PC-9 (cell line): ENCODE measurements around the gene FATE1. TPM values are rescaled to one million over a fixed set of nuclear protein-coding genes. Genes with fewer than 3 reads are reported as not detected.

Source experiments
- BruUV-seq: library from RNA; stranded (reverse); fragments of 400-500 nt; replicated peaks from 2 replicates; lab custom pipeline; 2021; lab: Mats Ljungman, UMichigan
- CTCF ChIA-PET: fragments of 300-600 bp; sonication (Branson Sonifier 250); formaldehyde crosslinking; loops from one replicate; lab custom pipeline; 2022; ENCODE audit warnings: antibody characterized with exemption; lab: Charles Lee
- POLR2A ChIA-PET: fragments of 300-600 bp; sonication (Branson Sonifier 250); formaldehyde crosslinking; loops from one replicate; lab custom pipeline; 2022; ENCODE audit warnings: antibody characterized with exemption; ENCODE audit not compliant: unreplicated experiment; lab: Charles Lee
- DNase-seq, 2 experiments: peaks; one replicate each; pipeline versions ENCODE4 v3.0.0 to v3.0.0-alpha.2; 2015 to 2022; ENCODE audit warnings: mixed read lengths in 1 of 2
- H2AFZ ChIP-seq: fragments of 200-600 bp; sonication (generic); 2 replicates; pipeline ENCODE4 v1.8.1; 2017; ENCODE audit warnings: antibody characterized with exemption
- H3F3A ChIP-seq: fragments of 200-600 bp; sonication (generic); 2 replicates; pipeline ENCODE4 v1.8.1; 2017; ENCODE audit warnings: antibody characterized with exemption, mild to moderate bottlenecking, low read depth; ENCODE audit not compliant: insufficient read depth
- H3K27ac ChIP-seq: fragments of 200-600 bp; sonication (generic); 2 replicates; pipeline ENCODE4 v1.6.1; 2016; ENCODE audit warnings: mixed run types
- H3K27me3 ChIP-seq: fragments of 200-600 bp; sonication (generic); 2 replicates; pipeline ENCODE4 v1.6.1; 2016; ENCODE audit warnings: low read depth, mixed run types; ENCODE audit not compliant: insufficient read depth
- H3K36me3 ChIP-seq: fragments of 200-600 bp; sonication (generic); 2 replicates; pipeline ENCODE4 v1.6.1; 2016; ENCODE audit warnings: low read depth, mixed run types
- H3K4me1 ChIP-seq: fragments of 200-600 bp; sonication (generic); replicated peaks from 2 replicates; pipeline ENCODE4 v1.6.1; 2016; ENCODE audit warnings: mixed run types; ENCODE audit not compliant: insufficient read depth
- H3K4me2 ChIP-seq: fragments of 200-600 bp; sonication (generic); 2 replicates; pipeline ENCODE4 v1.6.1; 2017; ENCODE audit warnings: mixed run types
- H3K4me3 ChIP-seq: fragments of 200-600 bp; sonication (generic); 2 replicates; pipeline ENCODE4 v1.6.1; 2016; ENCODE audit warnings: mixed run types
- H3K79me2 ChIP-seq: fragments of 200-600 bp; sonication (generic); 2 replicates; pipeline ENCODE4 v1.6.1; 2017; ENCODE audit warnings: low read depth, mixed run types
- H3K9me2 ChIP-seq: fragments of 200-600 bp; sonication (generic); 2 replicates; pipeline ENCODE4 v1.8.1; 2017; ENCODE audit warnings: mild to moderate bottlenecking; ENCODE audit not compliant: insufficient read depth
- H3K9me3 ChIP-seq: fragments of 200-600 bp; sonication (generic); 2 replicates; pipeline ENCODE4 v1.8.1; 2016; ENCODE audit warnings: low read depth; ENCODE audit not compliant: insufficient read depth
- H4K20me1 ChIP-seq: fragments of 200-600 bp; sonication (generic); 2 replicates; pipeline ENCODE4 v1.8.1; 2017; ENCODE audit not compliant: insufficient read depth
- EZH2 ChIP-seq: fragments of 200-600 bp; sonication (generic); IDR thresholded peaks from 2 replicates; pipeline ENCODE4 v1.8.0; 2017; ENCODE audit warnings: antibody characterized with exemption, low read depth
- intact Hi-C: fragments of 100-400 bp; cut with micrococcal nuclease; formaldehyde crosslinking; loops from one replicate; pipeline ENCODE4 v1.10.0; 2022; ENCODE audit not compliant: unreplicated experiment
- total RNA-seq: library from RNA; stranded (reverse); gene quantifications from 2 replicates; pipeline ENCODE4 v1.2.3, GENCODE V29; 2021
- TF ChIP-seq, protein P1 (sequence below): fragments of 200-600 bp; sonication (generic); conservative IDR thresholded peaks from 2 replicates; pipeline ENCODE4 v1.6.1; 2017; ENCODE audit warnings: mixed run types, antibody characterized with exemption, mild to moderate bottlenecking, moderate library complexity

FATE1 gene
- total RNA-seq, 1 experiment from 2014 or later, result not detected

DNA sequence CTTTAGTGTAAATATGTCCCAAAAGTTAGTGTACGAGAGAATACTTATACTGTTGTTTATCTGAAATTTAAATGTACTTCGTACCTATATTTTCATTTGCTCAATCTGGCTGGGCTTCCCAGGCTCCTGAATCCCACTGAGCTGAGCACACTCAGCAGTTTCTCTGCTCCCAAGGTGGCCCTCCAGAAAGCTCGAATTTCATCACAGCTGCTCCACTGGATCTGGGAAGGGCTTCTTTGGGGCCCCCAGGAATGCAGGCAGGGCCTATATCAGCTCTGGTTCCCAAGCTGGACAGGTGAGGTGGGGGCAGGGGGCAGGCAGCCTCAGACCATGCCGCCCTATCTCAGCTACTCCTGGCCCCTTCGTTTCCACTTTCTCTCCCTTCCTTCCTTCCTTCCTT, 1.5 kb upstream of the FATE1 start:
- Histone ChIP-seq H3F3A (no peaks in the 10 kb centered on the region), H2AFZ (no peak overlapping the region), H4K20me1 (no peaks in the 10 kb centered on the region), H3K9me3 (no peaks in the 10 kb centered on the region), H3K4me1 (0 out of 2 replicates have a peak, but pooled peaks cover 4% of the 10 kb centered on the region), H3K4me3 (no peak overlapping the region), H3K9me2 (no peaks in the 10 kb centered on the region), H3K36me3 (no peaks in the 10 kb centered on the region), H3K27me3 (peaks cover 54% of the 10 kb centered on the region), H3K4me2 (0 out of 2 replicates have a peak overlapping the region, but pooled peaks have one; percentile 11), H3K79me2 (no peaks in the 10 kb centered on the region), H3K27ac (no peak overlapping the region)
- ChIA-PET CTCF (no interaction called here), POLR2A (no interaction called here)
- intact Hi-C loops, result no loop called here
- no TSS peak for BruUV-seq
- no peak for DNase-seq
- no peak for TF ChIP-seq EZH2
- TF ChIP-seq, protein P1, sequence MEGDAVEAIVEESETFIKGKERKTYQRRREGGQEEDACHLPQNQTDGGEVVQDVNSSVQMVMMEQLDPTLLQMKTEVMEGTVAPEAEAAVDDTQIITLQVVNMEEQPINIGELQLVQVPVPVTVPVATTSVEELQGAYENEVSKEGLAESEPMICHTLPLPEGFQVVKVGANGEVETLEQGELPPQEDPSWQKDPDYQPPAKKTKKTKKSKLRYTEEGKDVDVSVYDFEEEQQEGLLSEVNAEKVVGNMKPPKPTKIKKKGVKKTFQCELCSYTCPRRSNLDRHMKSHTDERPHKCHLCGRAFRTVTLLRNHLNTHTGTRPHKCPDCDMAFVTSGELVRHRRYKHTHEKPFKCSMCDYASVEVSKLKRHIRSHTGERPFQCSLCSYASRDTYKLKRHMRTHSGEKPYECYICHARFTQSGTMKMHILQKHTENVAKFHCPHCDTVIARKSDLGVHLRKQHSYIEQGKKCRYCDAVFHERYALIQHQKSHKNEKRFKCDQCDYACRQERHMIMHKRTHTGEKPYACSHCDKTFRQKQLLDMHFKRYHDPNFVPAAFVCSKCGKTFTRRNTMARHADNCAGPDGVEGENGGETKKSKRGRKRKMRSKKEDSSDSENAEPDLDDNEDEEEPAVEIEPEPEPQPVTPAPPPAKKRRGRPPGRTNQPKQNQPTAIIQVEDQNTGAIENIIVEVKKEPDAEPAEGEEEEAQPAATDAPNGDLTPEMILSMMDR, result no peak

DNA sequence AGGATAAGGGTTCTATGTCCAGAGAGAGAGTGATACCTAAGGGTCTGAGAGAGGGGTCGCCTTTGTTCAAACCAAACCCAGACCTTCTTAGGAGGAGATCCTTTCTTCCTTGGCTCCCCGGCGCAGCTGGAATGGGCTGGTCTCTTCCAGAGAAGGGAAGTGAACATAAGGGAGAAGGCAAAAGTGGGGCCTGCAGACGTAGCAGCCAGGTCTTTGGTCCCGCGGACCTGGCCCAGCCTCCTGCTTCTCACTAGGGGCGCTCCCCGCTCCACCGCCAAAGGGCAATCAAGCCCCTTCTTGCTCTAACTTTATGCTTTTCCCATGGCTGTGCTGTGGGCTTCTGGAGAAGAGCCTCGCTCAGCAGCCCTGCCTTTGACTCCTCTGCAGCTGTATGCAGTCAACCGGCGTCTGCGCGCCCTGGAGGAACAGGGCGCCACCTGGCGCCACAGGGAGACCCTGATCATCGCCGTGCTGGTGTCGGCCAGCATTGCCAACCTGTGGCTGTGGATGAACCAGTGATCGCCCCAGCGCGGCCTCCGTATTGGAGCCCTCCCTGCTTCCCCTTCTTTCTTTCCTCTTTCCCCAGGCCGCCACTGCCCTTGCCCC, 6.5 kb downstream of the FATE1 start:
- H3K27me3 ChIP-seq, result peaks cover 10% of the 10 kb centered on the region
- no peak overlapping the region for H3K27ac ChIP-seq
- H3K79me2 ChIP-seq, result no peaks in the 10 kb centered on the region
- no peaks in the 10 kb centered on the region for H3K9me3 ChIP-seq
- ChIA-PET CTCF (no interaction called here), POLR2A (no interaction called here)
- BruUV-seq, result no TSS peak
- no peak for TF ChIP-seq EZH2
- TF ChIP-seq, protein P1, result no peak
- H3K4me1 ChIP-seq, result no peaks in the 10 kb centered on the region
- intact Hi-C loops, result no loop called here
- no peak overlapping the region for H3K4me3 ChIP-seq
- no peaks in the 10 kb centered on the region for H3K9me2 ChIP-seq
- no peak overlapping the region for H3K4me2 ChIP-seq
- no peak overlapping the region for H2AFZ ChIP-seq
- H4K20me1 ChIP-seq, result no peaks in the 10 kb centered on the region
- H3K36me3 ChIP-seq, result no peaks in the 10 kb centered on the region
- H3F3A ChIP-seq, result no peaks in the 10 kb centered on the region
- DNase-seq, result peak in 1 of 2 experiments; percentile 34

DNA sequence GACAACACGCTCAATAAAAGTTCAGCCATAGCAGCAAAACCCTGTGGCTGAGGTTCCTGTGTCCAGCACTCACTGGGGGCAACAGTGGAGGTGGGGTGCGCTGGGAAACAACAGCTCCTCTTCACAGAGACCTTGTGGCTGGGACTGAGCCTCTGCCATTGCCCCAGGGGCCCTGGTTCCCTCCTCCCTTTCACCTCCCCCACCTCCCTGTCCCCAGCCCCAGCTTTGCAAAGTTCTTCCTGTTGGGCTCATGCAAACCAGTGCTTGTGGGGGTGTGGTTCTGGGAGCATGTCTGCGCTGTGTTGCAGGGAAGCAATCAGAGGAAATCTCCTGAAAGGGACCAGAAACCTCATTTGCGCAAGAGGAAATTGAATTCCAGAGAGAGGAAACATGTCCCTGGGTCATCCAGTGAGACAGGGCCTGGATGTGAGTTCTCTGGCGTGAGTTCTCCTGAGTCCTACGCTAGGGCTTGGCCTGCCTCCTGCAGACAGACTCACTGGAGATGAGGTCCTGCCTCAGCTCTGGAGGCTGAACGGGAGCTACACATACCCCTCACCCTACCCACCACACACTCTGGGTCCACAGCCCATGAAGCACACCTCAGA, 7.4 kb downstream of the FATE1 start:
- POLR2A ChIA-PET, result no interaction called here
- CTCF ChIA-PET, result no interaction called here
- TF ChIP-seq EZH2, result no peak
- TF ChIP-seq, protein P1, result no peak

More for the DNA sequence above, 7.4 kb downstream of the FATE1 start:
- H3K4me2 ChIP-seq, result no peak overlapping the region
- H3K4me1 ChIP-seq, result no peaks in the 10 kb centered on the region
- H3K79me2 ChIP-seq, result no peaks in the 10 kb centered on the region
- peaks cover 10% of the 10 kb centered on the region for H3K27me3 ChIP-seq
- intact Hi-C loops, result no loop called here
- H3K9me2 ChIP-seq, result no peaks in the 10 kb centered on the region
- H2AFZ ChIP-seq, result no peak overlapping the region
- no TSS peak for BruUV-seq
- H3K27ac ChIP-seq, result no peak overlapping the region
- DNase-seq, result no peak
- H3K4me3 ChIP-seq, result no peak overlapping the region
- H3K9me3 ChIP-seq, result no peaks in the 10 kb centered on the region
- H3F3A ChIP-seq, result no peaks in the 10 kb centered on the region
- H3K36me3 ChIP-seq, result no peaks in the 10 kb centered on the region
- H4K20me1 ChIP-seq, result no peaks in the 10 kb centered on the region
